Adrenal gland (tissue), 12 donors: ENCODE measurements around the gene ITPR1. TPM values are rescaled to one million over a fixed set of nuclear protein-coding genes. Genes with fewer than 3 reads are reported as not detected.

Experiments
- DNase-seq, 7 donors: peaks; one replicate each; pipeline ENCODE4 v3.0.0-alpha.2; 2019 to 2020
- H3K27ac ChIP-seq, 5 donors: fragments of 200-600 bp; sonication (generic) in 4 of 5; 1 replicate in 3 of 5; 2 replicates in 2 of 5; pipeline versions ENCODE4 v1.5.1 to v1.8.0; 2016 to 2020; ENCODE audit warnings: mild to moderate bottlenecking in 1 of 5
- H3K27me3 ChIP-seq: fragments of 200-600 bp; 2 replicates; pipeline ENCODE4 v1.8.0; 2021
- H3K36me3 ChIP-seq, 2 donors: fragments of 200-600 bp; replicated peaks in 1 of 2; 1 replicate in 1 of 2; 2 replicates in 1 of 2; pipeline versions ENCODE4 v1.5.1 to v1.8.0; 2018 to 2022
- H3K4me1 ChIP-seq, 2 donors: fragments of 200-600 bp; replicated peaks in 1 of 2; 1 replicate in 1 of 2; 2 replicates in 1 of 2; pipeline versions ENCODE4 v1.5.1 to v1.8.0; 2018 to 2021
- H3K4me3 ChIP-seq, 4 donors: fragments of 200-600 bp; sonication (generic) in 3 of 4; one replicate each; pipeline ENCODE4 v1.5.1; 2016 to 2018
- H3K9me3 ChIP-seq, 3 donors: fragments of 200-600 bp; sonication (generic) in 1 of 3; replicated peaks in 1 of 3; 1 replicate in 2 of 3; 2 replicates in 1 of 3; pipeline versions ENCODE4 v1.5.1 to v1.8.0; 2016 to 2021
- POLR2A ChIP-seq, 2 donors: fragments of 450-650 bp; IDR thresholded peaks; one replicate each; pipeline ENCODE4 v1.6.1; 2017; ENCODE audit warnings: antibody characterized with exemption in 2 of 2, mild to moderate bottlenecking in 2 of 2, moderate library complexity in 1 of 2
- WGBS, 4 donors: extraction: QIAGEN DNeasy Blood & Tissue Kit in 2 of 4; methylation state at CpG; one replicate each; pipeline versions ENCODE4 v1.1.5 to v1.1.7; 2013 to 2017; 5-methylcytosine and 5-hydroxymethylcytosine counted together
- intact Hi-C, 2 donors: fragments of 100-400 bp; cut with DNase I; formaldehyde crosslinking; loops; one replicate each; pipeline versions ENCODE4 v1.14.1 to v1.15.0; 2022 to 2023
- polyA plus RNA-seq, 3 donors: library from polyadenylated mRNA; stranded (reverse); fragments of 200-250 nt in 2 of 3; fragments of 350-450 nt in 1 of 3; fragmentation: Illumina TruSeq in 1 of 3; extraction: RNeasy Lipid Tissue Mini Kit (QIAGEN cat#74804) in 1 of 3; gene quantifications; one replicate each; pipeline ENCODE4 v1.2.3, GENCODE V29; 2013 to 2014
- total RNA-seq, 9 donors: library from RNA; depleted of rRNA in 4 of 9; stranded (reverse); fragments of >200 nt in 4 of 9; fragments of 120-200 nt in 1 of 9; fragmentation: NEBNext Ultra II Directional in 1 of 9; extraction: Animal tissue kit (Norgen Biotek cat#: 25700) in 1 of 9; gene quantifications; one replicate each; pipeline versions ENCODE4 v1.1.0 to v1.2.4, GENCODE V29; 2013 to 2023
- TF ChIP-seq, protein P1 (sequence below), 6 experiments: fragments of 450-650 bp in 4 of 6; fragments of 200-600 bp in 2 of 6; sonication (generic) in 1 of 6; IDR thresholded peaks; 1 replicate in 5 of 6; 2 replicates in 1 of 6; pipeline versions ENCODE4 v1.5.1 to v1.8.0; 2016 to 2021; ENCODE audit warnings: antibody characterized with exemption in 6 of 6, mild to moderate bottlenecking in 2 of 6, moderate library complexity in 1 of 6
- donor health status: healthy with polysubstance abuse.
- donor health status: Bipolar disorder and iron deficiency.
- donor health status: DM: yes; HTN: yes; CAD: no.
- donor health status: DM: no; HTN: no; CAD: no.
- donor health status: DM: no; HTN: no; CAD: no.
- donor health status: DM: yes; HTN: yes; CAD: no.

ITPR1 gene
- total and polyA plus RNA-seq, 12 donors, result 21.6 to 198 (median 76.6) TPM

DNA sequence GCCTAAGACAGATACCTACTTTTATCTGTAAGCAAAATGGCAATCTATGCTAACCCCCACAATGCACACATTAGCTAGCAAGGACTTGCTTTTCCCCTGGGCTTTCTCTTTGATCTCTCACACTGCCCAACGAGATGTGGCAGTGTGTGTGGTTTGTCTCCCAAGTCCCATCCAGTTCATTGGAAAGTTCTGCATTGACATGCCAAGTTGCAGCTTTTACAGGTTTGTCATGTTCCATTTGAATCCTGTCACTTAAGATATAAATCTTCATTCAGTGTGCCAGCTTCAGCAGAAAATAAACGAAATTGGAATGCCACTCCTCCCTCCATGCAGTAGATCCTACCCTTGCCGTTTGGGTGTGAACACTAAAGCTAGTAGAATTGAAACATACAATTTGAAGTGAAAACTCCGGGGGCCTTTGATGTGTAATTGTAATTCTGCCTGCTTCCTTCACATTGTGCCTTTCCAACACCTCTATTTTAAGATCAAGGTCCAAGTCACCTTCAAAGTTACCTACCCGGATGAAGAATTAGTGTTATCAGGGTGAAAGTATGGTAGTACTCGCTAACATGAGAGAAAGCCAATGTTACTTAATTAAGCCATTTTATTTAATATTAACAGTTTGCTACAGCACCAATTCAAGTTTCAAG, 355.2 kb downstream of the ITPR1 start:
- Histone ChIP-seq H3K27ac (no peak overlapping the region), H3K4me3 (no peak overlapping the region), H3K4me1 (peaks cover 3 to 8% of the 10 kb centered on the region in 2 donors), H3K27me3 (no peaks in the 10 kb centered on the region), H3K36me3 (no peaks in the 10 kb centered on the region), H3K9me3 (no peaks in the 10 kb centered on the region)
- intact Hi-C loops, result no loop called here
- no peak for TF ChIP-seq POLR2A (IDR thresholded peaks at IDR 0.05)
- TF ChIP-seq, protein P1, sequence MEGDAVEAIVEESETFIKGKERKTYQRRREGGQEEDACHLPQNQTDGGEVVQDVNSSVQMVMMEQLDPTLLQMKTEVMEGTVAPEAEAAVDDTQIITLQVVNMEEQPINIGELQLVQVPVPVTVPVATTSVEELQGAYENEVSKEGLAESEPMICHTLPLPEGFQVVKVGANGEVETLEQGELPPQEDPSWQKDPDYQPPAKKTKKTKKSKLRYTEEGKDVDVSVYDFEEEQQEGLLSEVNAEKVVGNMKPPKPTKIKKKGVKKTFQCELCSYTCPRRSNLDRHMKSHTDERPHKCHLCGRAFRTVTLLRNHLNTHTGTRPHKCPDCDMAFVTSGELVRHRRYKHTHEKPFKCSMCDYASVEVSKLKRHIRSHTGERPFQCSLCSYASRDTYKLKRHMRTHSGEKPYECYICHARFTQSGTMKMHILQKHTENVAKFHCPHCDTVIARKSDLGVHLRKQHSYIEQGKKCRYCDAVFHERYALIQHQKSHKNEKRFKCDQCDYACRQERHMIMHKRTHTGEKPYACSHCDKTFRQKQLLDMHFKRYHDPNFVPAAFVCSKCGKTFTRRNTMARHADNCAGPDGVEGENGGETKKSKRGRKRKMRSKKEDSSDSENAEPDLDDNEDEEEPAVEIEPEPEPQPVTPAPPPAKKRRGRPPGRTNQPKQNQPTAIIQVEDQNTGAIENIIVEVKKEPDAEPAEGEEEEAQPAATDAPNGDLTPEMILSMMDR (IDR thresholded peaks at IDR 0.05), result no peak
- DNase-seq, result no peak
- WGBS, 4 donors, result 68 to 73% (median 69%) methylated on average over 6 of the region's 6 CpGs

DNA sequence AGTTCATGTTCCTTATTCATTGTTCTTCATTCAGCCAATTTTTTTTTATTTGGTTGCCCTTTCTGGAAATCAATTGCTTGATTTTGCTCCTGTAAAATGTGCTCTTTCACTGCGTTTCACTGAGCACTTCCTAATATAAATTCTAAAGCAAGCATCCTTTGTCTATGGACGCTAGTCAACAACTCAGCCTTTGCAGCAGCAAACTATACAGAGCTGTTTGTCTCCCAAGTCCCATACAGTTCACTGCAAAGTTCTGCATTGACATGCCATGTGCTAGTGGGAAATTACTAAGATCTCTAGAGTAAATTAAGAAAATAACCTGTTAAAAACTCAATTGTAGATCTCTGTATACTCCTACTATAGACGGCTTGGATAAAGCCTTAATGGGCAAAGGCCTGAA, 356.0 kb downstream of the ITPR1 start:
- TF ChIP-seq, protein P1 (IDR thresholded peaks at IDR 0.05), result no peak
- TF ChIP-seq POLR2A (IDR thresholded peaks at IDR 0.05), result no peak
- H3K4me1 ChIP-seq, result peaks cover 3 to 16% of the 10 kb centered on the region in 2 donors
- H3K27me3 ChIP-seq, result no peaks in the 10 kb centered on the region
- no peak overlapping the region for H3K4me3 ChIP-seq
- DNase-seq, result no peak
- H3K27ac ChIP-seq, result no peak overlapping the region
- intact Hi-C loops, result no loop called here
- WGBS, 4 donors, result 81 to 87% (median 85%) methylated on average over 3 of the region's 3 CpGs
- no peaks in the 10 kb centered on the region for H3K9me3 ChIP-seq
- no peaks in the 10 kb centered on the region for H3K36me3 ChIP-seq

DNA sequence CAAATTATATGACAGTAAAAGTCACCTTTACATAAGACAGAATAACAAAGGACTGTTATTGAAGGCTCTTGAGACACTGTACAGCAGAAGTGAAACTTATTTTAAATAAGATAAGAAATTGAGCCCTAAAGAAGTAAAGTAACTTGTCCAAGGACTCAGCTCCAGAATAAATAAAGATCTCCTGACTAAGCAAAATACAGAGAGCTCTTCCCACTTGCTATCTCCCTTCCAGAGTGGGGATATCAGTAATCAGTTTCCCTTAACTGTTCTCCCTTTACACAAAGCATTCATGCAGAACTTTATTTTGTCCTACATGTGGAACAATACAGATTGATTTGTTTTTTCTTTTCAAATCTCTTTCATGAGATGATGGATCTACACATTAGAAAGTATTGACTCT, 356.6 kb downstream of the ITPR1 start:
- no peak for DNase-seq
- TF ChIP-seq, protein P1 (IDR thresholded peaks at IDR 0.05), result no peak
- no peak for TF ChIP-seq POLR2A (IDR thresholded peaks at IDR 0.05)
- Histone ChIP-seq H3K36me3 (no peaks in the 10 kb centered on the region), H3K4me1 (peaks cover 3 to 18% of the 10 kb centered on the region in 2 donors), H3K9me3 (no peaks in the 10 kb centered on the region), H3K27ac (no peak overlapping the region), H3K27me3 (no peaks in the 10 kb centered on the region), H3K4me3 (no peak overlapping the region)
- intact Hi-C loops, result no loop called here

DNA sequence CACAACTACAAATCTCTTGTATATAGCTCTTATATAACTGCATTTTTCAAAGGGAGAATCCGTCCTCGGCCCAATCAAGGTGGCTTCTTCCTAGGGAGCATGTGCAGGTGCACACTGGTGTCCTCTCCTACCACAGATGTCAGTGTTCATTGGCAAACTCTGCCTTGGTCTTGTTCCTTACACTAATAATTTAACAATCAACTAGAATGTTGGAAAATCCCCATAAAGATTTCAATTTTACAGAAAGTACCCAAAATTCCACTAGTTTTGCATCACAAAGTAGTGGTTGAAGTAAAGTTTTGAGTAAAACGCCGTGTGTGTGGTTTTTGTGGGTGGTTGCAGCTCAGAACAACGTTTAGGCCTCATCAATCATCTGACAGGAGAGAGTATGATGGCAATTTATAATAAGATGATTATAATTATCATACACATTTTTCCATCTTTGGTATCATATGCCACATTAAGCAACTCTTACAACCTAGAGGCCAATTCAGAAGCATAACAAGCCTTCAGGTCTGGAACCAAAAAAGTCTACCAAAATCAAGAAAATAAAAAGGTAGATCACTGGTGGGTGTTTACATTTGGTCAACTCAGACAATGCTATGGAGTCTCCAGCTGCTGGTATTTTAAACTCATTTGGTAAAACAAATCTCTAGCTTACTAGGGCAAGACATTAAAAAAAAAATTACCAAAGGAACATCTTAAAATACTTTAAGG, 357.2 kb downstream of the ITPR1 start:
- H3K36me3 ChIP-seq, result no peaks in the 10 kb centered on the region
- intact Hi-C loops, result no loop called here
- no peak overlapping the region for H3K27ac ChIP-seq
- TF ChIP-seq POLR2A (IDR thresholded peaks at IDR 0.05), result no peak
- TF ChIP-seq, protein P1 (IDR thresholded peaks at IDR 0.05), result no peak
- H3K4me3 ChIP-seq, result no peak overlapping the region
- H3K4me1 ChIP-seq, result peaks cover 3 to 18% of the 10 kb centered on the region in 2 donors
- WGBS, 4 donors, result 71 to 75% (median 72%) methylated on average over 5 of the region's 5 CpGs
- H3K9me3 ChIP-seq, result no peaks in the 10 kb centered on the region
- H3K27me3 ChIP-seq, result no peaks in the 10 kb centered on the region
- DNase-seq, result no peak
